K562 (cell line): ENCODE results near the gene DPEP1. TPM values are rescaled to one million over a fixed set of nuclear protein-coding genes. Genes with fewer than 3 reads are reported as not detected.

Experiments used
- ATF3 ChIP-seq, 2 experiments: fragments of 450-650 bp in 1 of 2; sonication (generic) in 1 of 2; formaldehyde crosslinking in 1 of 2; IDR thresholded peaks in 1 of 2; conservative IDR thresholded peaks in 1 of 2; 2 replicates each; pipeline versions ENCODE4 v1.6.1 to v1.8.1; 2016 to 2023; ENCODE audit warnings: mild to moderate bottlenecking in 2 of 2, moderate library complexity in 2 of 2, inconsistent platforms in 1 of 2, missing genetic modification reagents in 1 of 2
- BDP1 ChIP-seq: IDR thresholded peaks from 3 replicates; pipeline ENCODE4 v1.6.1; 2011; ENCODE audit not compliant: insufficient read length, insufficient read depth
- BMI1 ChIP-seq: fragments of 150-350 bp; IDR thresholded peaks from 2 replicates; pipeline ENCODE4 v1.6.1; 2014; ENCODE audit warnings: low read length
- CTCFL ChIP-seq: IDR thresholded peaks from 2 replicates; pipeline ENCODE4 v1.6.1; 2011; ENCODE audit warnings: borderline replicate concordance, low read depth, mild to moderate bottlenecking, moderate library complexity, low read length; ENCODE audit not compliant: insufficient read depth, poor library complexity, severe bottlenecking
- E2F3 ChIP-seq: fragments of 250-450 bp; sonication (Bioruptor Pico); IDR thresholded peaks from 2 replicates; pipeline ENCODE4 v1.4.0; 2020; ENCODE audit warnings: mild to moderate bottlenecking
- FOXP1 ChIP-seq: sonication (generic); formaldehyde crosslinking; IDR thresholded peaks from 2 replicates; pipeline ENCODE4 v1.8.0; 2022; ENCODE audit warnings: mild to moderate bottlenecking, missing genetic modification reagents
- GABPB2 ChIP-seq: fragments of 250-450 bp; sonication (Bioruptor Pico); conservative IDR thresholded peaks from 2 replicates; pipeline ENCODE4 v1.5.1; 2021; ENCODE audit warnings: mild to moderate bottlenecking
- GTF2E2 ChIP-seq: fragments of 200-800 bp; sonication (Bioruptor generic); IDR thresholded peaks from 2 replicates; pipeline ENCODE4 v1.6.1; 2016; ENCODE audit warnings: missing genetic modification characterization, missing compliant biosample characterization
- JUN ChIP-seq, 2 experiments: sonication (generic) in 1 of 2; formaldehyde crosslinking in 1 of 2; IDR thresholded peaks; 2 replicates each; pipeline versions ENCODE4 v1.6.1 to v1.8.0; 2012 to 2022; ENCODE audit warnings: borderline replicate concordance in 2 of 2, mild to moderate bottlenecking in 2 of 2, improper control_type of control experiment in 1 of 2, low read depth in 1 of 2, low read length in 1 of 2, missing genetic modification reagents in 1 of 2
- NBN ChIP-seq: fragments of 450-650 bp; IDR thresholded peaks from 2 replicates; pipeline ENCODE4 v1.6.1; 2016; ENCODE audit warnings: low read depth, mild to moderate bottlenecking
- NFE2 ChIP-seq: IDR thresholded peaks from 2 replicates; pipeline ENCODE4 v1.6.1; 2014; ENCODE audit warnings: antibody characterized with exemption, low read depth
- OTX1 ChIP-seq: fragments of 450-650 bp; formaldehyde crosslinking; IDR thresholded peaks from 2 replicates; pipeline ENCODE4 v1.4.0; 2022; ENCODE audit warnings: mild to moderate bottlenecking
- POLR2G ChIP-seq: fragments of 200-400 bp; formaldehyde crosslinking; IDR thresholded peaks from 2 replicates; pipeline ENCODE4 v1.6.1; 2017; ENCODE audit warnings: low read depth, mild to moderate bottlenecking, antibody characterized with exemption, low read length, moderate library complexity
- PRPF4 ChIP-seq: fragments of 200-400 bp; formaldehyde crosslinking; IDR thresholded peaks from one replicate; pipeline ENCODE4 v1.6.1; 2017; ENCODE audit warnings: low read length, low read depth, mild to moderate bottlenecking; ENCODE audit not compliant: insufficient read depth, poor library complexity, severe bottlenecking
- RBM15 ChIP-seq: fragments of 200-400 bp; formaldehyde crosslinking; IDR thresholded peaks from 2 replicates; pipeline ENCODE4 v1.6.1; 2018; ENCODE audit warnings: mild to moderate bottlenecking, low read length, moderate library complexity; ENCODE audit not compliant: insufficient read depth
- SMAD2 ChIP-seq: fragments of 150-350 bp; IDR thresholded peaks from 2 replicates; pipeline ENCODE4 v1.6.1; 2014; ENCODE audit warnings: low read depth, mild to moderate bottlenecking, low read length
- SNRNP70 ChIP-seq: fragments of 200-400 bp; formaldehyde crosslinking; optimal IDR thresholded peaks from 2 replicates; pipeline ENCODE3; 2017; ENCODE audit warnings: low read depth, low read length
- SRSF1 ChIP-seq: fragments of 200-400 bp; formaldehyde crosslinking; IDR thresholded peaks from 2 replicates; pipeline ENCODE4 v1.6.1; 2017; ENCODE audit warnings: mild to moderate bottlenecking, low read depth, low read length, moderate library complexity
- SRSF3 ChIP-seq: fragments of 200-400 bp; formaldehyde crosslinking; IDR thresholded peaks from 2 replicates; pipeline ENCODE4 v1.6.1; 2016; ENCODE audit warnings: mild to moderate bottlenecking, low read length, moderate library complexity; ENCODE audit not compliant: insufficient read depth
- ZFP91 ChIP-seq: sonication (generic); formaldehyde crosslinking; IDR thresholded peaks from 2 replicates; pipeline ENCODE4 v1.8.0; 2022; ENCODE audit warnings: mild to moderate bottlenecking, missing genetic modification reagents
- ZNF3 ChIP-seq: fragments of 250-450 bp; sonication (Bioruptor Pico); IDR thresholded peaks from 2 replicates; pipeline ENCODE4 v1.5.0; 2021; ENCODE audit warnings: mild to moderate bottlenecking, moderate library complexity
- ZNF586 ChIP-seq: fragments of 450-650 bp; formaldehyde crosslinking; conservative IDR thresholded peaks from 2 replicates; pipeline ENCODE4 v1.4.0; 2020; ENCODE audit warnings: mild to moderate bottlenecking, moderate library complexity
- polyA plus RNA-seq, 8 experiments: library from polyadenylated mRNA; depleted of rRNA in 4 of 8; stranded (reverse) in 5 of 8; unstranded in 3 of 8; fragments of >200 nt; fragmentation: Nextera tagmentation in 2 of 8; fragmentation: Illumina TruSeq in 1 of 8; extraction: Ambion mirVana in 2 of 8; extraction: Trizol in 1 of 8; gene quantifications; 2 replicates each; pipeline versions ENCODE4 v1.2.1 to v1.2.3, GENCODE V29; 2011 to 2014; ENCODE audit warnings: inconsistent platforms in 1 of 8, missing spikeins in 1 of 8
- total RNA-seq, 7 experiments: library from RNA; depleted of rRNA in 6 of 7; stranded (reverse); fragments of >200 nt in 6 of 7; fragmentation: Illumina TruSeq in 2 of 7; extraction: Trizol in 2 of 7; gene quantifications; 2 replicates each; pipeline versions ENCODE4 v1.2.1 to v1.2.3, GENCODE V29; 2011 to 2021; ENCODE audit warnings: low replicate concordance in 1 of 7
- TF ChIP-seq, protein P1 (sequence below): fragments of 250-450 bp; sonication (Bioruptor Pico); IDR thresholded peaks from 2 replicates; pipeline ENCODE4 v1.9.0; 2021; ENCODE audit warnings: mild to moderate bottlenecking

DPEP1 gene
- total and polyA plus RNA-seq, 9 of the 15 experiments (the other 6 are each of a cell fraction or from before 2014, with no cell fraction given): 0.14 to 0.31 (median 0.20) TPM; not detected in 6

- no peak for TF ChIP-seq ZFP91 (CRISPR knock-in tag)
- TF ChIP-seq GTF2E2 (tag): no peak
- no peak for TF ChIP-seq SRSF3
- TF ChIP-seq NFE2: no peak
- no peak for TF ChIP-seq SRSF1
- TF ChIP-seq ATF3 (IDR thresholded peaks at IDR 0.05): no peak
- TF ChIP-seq ATF3 (CRISPR knock-in tag; conservative IDR thresholded peaks at IDR 0.05): no peak
- TF ChIP-seq GABPB2: 0 out of 2 replicates have a peak, but pooled peaks have one; percentile 16
- TF ChIP-seq SNRNP70: no peak
- TF ChIP-seq PRPF4: no peak
- TF ChIP-seq OTX1 (CRISPR knock-in tag): no peak
- no peak for TF ChIP-seq JUN (IDR thresholded peaks at IDR 0.05; ENCODE audit: borderline replicate concordance, low read depth, low read length)
- no peak for TF ChIP-seq JUN (CRISPR knock-in tag; IDR thresholded peaks at IDR 0.05; ENCODE audit: borderline replicate concordance)
- no peak for TF ChIP-seq E2F3 (CRISPR knock-in tag)
- TF ChIP-seq ZNF3 (CRISPR knock-in tag): no peak
- no peak for TF ChIP-seq NBN
- TF ChIP-seq, protein P1, sequence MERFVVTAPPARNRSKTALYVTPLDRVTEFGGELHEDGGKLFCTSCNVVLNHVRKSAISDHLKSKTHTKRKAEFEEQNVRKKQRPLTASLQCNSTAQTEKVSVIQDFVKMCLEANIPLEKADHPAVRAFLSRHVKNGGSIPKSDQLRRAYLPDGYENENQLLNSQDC (CRISPR knock-in tag): no peak
- TF ChIP-seq RBM15: no peak
- no peak for TF ChIP-seq FOXP1
- TF ChIP-seq CTCFL: no peak
- no peak for TF ChIP-seq BMI1
- TF ChIP-seq SMAD2: no peak
- peak; percentile 70; the same call in 1 of the 2 replicates for TF ChIP-seq POLR2G
- TF ChIP-seq BDP1: no peak
- TF ChIP-seq ZNF586 (CRISPR knock-in tag): no peak
Observed at GRCh38 chr16:89564476-89565255, 48.8 kb upstream of the DPEP1 start (continued).
